ENCODE results near the gene HNF4A. TPM values are rescaled to one million over a fixed set of nuclear protein-coding genes. Genes with fewer than 3 reads are reported as not detected.

HNF4A gene
- total and polyA plus RNA-seq, 2 of the 13 experiments (the other 11 are each of a cell fraction or from before 2014, with no cell fraction given), result 80.9 to 169 TPM

- TF ChIP-seq ZNF704 (CRISPR knock-in tag; IDR thresholded peaks at IDR 0.05; ENCODE audit: borderline replicate concordance) (no peak), ZNF503 (CRISPR knock-in tag; IDR thresholded peaks at IDR 0.05) (peak; percentile 53; the same call in 1 of the 2 replicates), ZNF230 (CRISPR knock-in tag; IDR thresholded peaks at IDR 0.05) (no peak), ZNF577 (CRISPR knock-in tag; IDR thresholded peaks at IDR 0.05; ENCODE audit: borderline replicate concordance, low read depth) (no peak), ZFP36 (IDR thresholded peaks at IDR 0.05; ENCODE audit: borderline replicate concordance, low read depth, low read length, partially characterized antibody) (no peak), KLF6 (CRISPR knock-in tag; IDR thresholded peaks at IDR 0.05) (no peak), STAG1 (CRISPR knock-in tag; IDR thresholded peaks at IDR 0.05) (no peak; the same call in 1 of the 2 replicates), TMF1 (CRISPR knock-in tag; IDR thresholded peaks at IDR 0.05; ENCODE audit: low read depth) (no peak), SIN3B (IDR thresholded peaks at IDR 0.05; ENCODE audit: low read length) (no peak), ARNT (IDR thresholded peaks at IDR 0.05) (no peak), POLR2AphosphoS2 (IDR thresholded peaks at IDR 0.05; ENCODE audit: low read depth, low read length) (no peak), ZFP91 (CRISPR knock-in tag; IDR thresholded peaks at IDR 0.05; ENCODE audit: borderline replicate concordance) (no peak), HOXA9 (CRISPR knock-in tag; IDR thresholded peaks at IDR 0.05; ENCODE audit: borderline replicate concordance) (no peak), MED13 (CRISPR knock-in tag; IDR thresholded peaks at IDR 0.05) (no peak), CEBPZ (IDR thresholded peaks at IDR 0.05; ENCODE audit: low read length) (no peak), ZXDC (CRISPR knock-in tag; IDR thresholded peaks at IDR 0.05) (no peak)
These were observed 105.8 kb downstream of the HNF4A start (continued) for GRCh38 chr20:44461142-44461802.
